ENCODE measurements around the gene SALL4.

- TF ChIP-seq EZH2 (IDR thresholded peaks at IDR 0.05), result no peak
- no peak for TF ChIP-seq POLR2AphosphoS5 (IDR thresholded peaks at IDR 0.05; ENCODE audit: borderline replicate concordance, low read depth, low read length)
Observed at GRCh38 chr20:51756653-51757052, 45.7 kb downstream of the SALL4 start.

All from SK-N-MC (cell line).